CD4-positive, alpha-beta memory T cell (primary cell): ENCODE measurements around the gene TAAR9. TPM values are rescaled to one million over a fixed set of nuclear protein-coding genes. Genes with fewer than 3 reads are reported as not detected.
"Not testable (repeated sequence)": the region's sequence is repeated elsewhere in the genome, so short reads cannot be mapped to it uniquely, and the experiment has no call there.

ENCODE experiments used
- CTCF ChIA-PET: fragments of 350-600 bp; sonication (Branson Sonifier 250); formaldehyde crosslinking; loops from one replicate; lab custom pipeline; 2021; ENCODE audit warnings: inconsistent platforms; ENCODE audit not compliant: partially characterized antibody; lab: Charles Lee
- POLR2A ChIA-PET: fragments of 350-600 bp; sonication (Branson Sonifier 250); formaldehyde crosslinking; loops from one replicate; lab custom pipeline; 2021; ENCODE audit not compliant: partially characterized antibody; lab: Charles Lee
- DNase-seq, 5 donors: peaks; one replicate each; pipeline versions ENCODE4 v3.0.0 to v3.0.0-alpha.2; 2020 to 2022; ENCODE audit warnings: mixed read lengths in 1 of 5
- H3K27ac ChIP-seq: one replicate; pipeline ENCODE4 v1.7.0; 2013; ENCODE audit warnings: low read depth, low read length
- H3K27me3 ChIP-seq: 2 replicates; pipeline ENCODE4 v1.7.0; 2013; ENCODE audit warnings: mild to moderate bottlenecking, low read length, moderate library complexity; ENCODE audit not compliant: insufficient read depth
- H3K36me3 ChIP-seq: 2 replicates; pipeline ENCODE4 v1.7.0; 2013; ENCODE audit warnings: mild to moderate bottlenecking, low read length, moderate library complexity; ENCODE audit not compliant: insufficient read depth
- H3K4me1 ChIP-seq: 2 replicates; pipeline ENCODE4 v1.7.0; 2013; ENCODE audit warnings: mild to moderate bottlenecking, low read length, moderate library complexity; ENCODE audit not compliant: insufficient read depth
- H3K4me3 ChIP-seq, 2 donors: one replicate each; pipeline ENCODE4 v1.7.0; 2013; ENCODE audit warnings: low read length in 2 of 2, mild to moderate bottlenecking in 1 of 2
- H3K9me3 ChIP-seq, 2 donors: one replicate each; pipeline ENCODE4 v1.7.0; 2013; ENCODE audit warnings: low read length in 2 of 2, control low read depth in 1 of 2; ENCODE audit not compliant: control insufficient read depth in 1 of 2
- H3K27ac Mint-ChIP-seq, 7 donors: one replicate each; pipeline ENCODE4 v1.8.0; 2020 to 2021; ENCODE audit warnings: mixed read lengths in 7 of 7, mild to moderate bottlenecking in 6 of 7, inconsistent platforms in 3 of 7, moderate library complexity in 3 of 7
- H3K27me3 Mint-ChIP-seq, 2 donors: one replicate each; pipeline ENCODE4 v1.8.0; 2020 to 2021; ENCODE audit warnings: mixed read lengths in 2 of 2
- H3K36me3 Mint-ChIP-seq, 2 donors: one replicate each; pipeline ENCODE4 v1.8.0; 2020 to 2021; ENCODE audit warnings: mixed read lengths in 2 of 2, inconsistent platforms in 1 of 2, mild to moderate bottlenecking in 1 of 2
- H3K4me1 Mint-ChIP-seq, 4 donors: one replicate each; pipeline ENCODE4 v1.8.0; 2020 to 2021; ENCODE audit warnings: mixed read lengths in 4 of 4, mild to moderate bottlenecking in 1 of 4
- H3K4me3 Mint-ChIP-seq, 8 donors: one replicate each; pipeline ENCODE4 v1.8.0; 2020 to 2021; ENCODE audit warnings: mixed read lengths in 8 of 8, mild to moderate bottlenecking in 7 of 8, moderate library complexity in 6 of 8, inconsistent platforms in 3 of 8
- H3K9me3 Mint-ChIP-seq, 8 donors: one replicate each; pipeline ENCODE4 v1.8.0; 2020 to 2021; ENCODE audit warnings: mixed read lengths in 8 of 8, mild to moderate bottlenecking in 5 of 8, inconsistent platforms in 3 of 8, moderate library complexity in 1 of 8
- intact Hi-C: fragments of 100-400 bp; cut with micrococcal nuclease; formaldehyde crosslinking; loops from one replicate; pipeline ENCODE4 v1.15.1; 2023
- polyA plus RNA-seq, 2 donors: library from polyadenylated mRNA; unstranded; fragments of 300-500 nt; fragmentation: Illumina TruSeq; gene quantifications; one replicate each; pipeline ENCODE4 v1.2.3, GENCODE V29; 2021
- total RNA-seq, 2 experiments: library from RNA; stranded (reverse); gene quantifications; one replicate each; pipeline ENCODE4 v1.2.3, GENCODE V29; 2021

Gene TAAR9
- total and polyA plus RNA-seq, 4 experiments from 2014 or later, result not detected

- peaks cover 6% of the 10 kb centered on the region for H3K27me3 ChIP-seq
- no peaks in the 10 kb centered on the region for H3K9me3 ChIP-seq
- DNase-seq, result peak; percentile 54 to 66 (median 59)
- H3K4me3 Mint-ChIP-seq, result peak overlapping the region in 3 of 8 donors; percentile 18 to 57 (median 42)
- no peak overlapping the region for H3K27ac ChIP-seq
- ChIA-PET CTCF (interaction anchor here (0.6 to 4.0 kb wide), 14 partner anchors 8 to 1391 kb away, joined by 3 to 16 read pairs (median 4); partner anchors contain the start of gene SLC18B1), POLR2A (no interaction called here)
- H3K27me3 Mint-ChIP-seq, result peaks cover 14 to 20% of the 10 kb centered on the region in 2 donors
- no peak overlapping the region for H3K4me3 ChIP-seq
- no peak overlapping the region for H3K27ac Mint-ChIP-seq
- no peaks in the 10 kb centered on the region for H3K4me1 ChIP-seq
- peaks cover 0 to 6% (median 2%) of the 10 kb centered on the region in 8 donors for H3K9me3 Mint-ChIP-seq
- intact Hi-C loops, result loop anchor here (1.0 to 5.0 kb wide), 7 partner anchors 139 to 1567 kb away; partner anchors contain the start of gene RPS12
- H3K36me3 Mint-ChIP-seq, result no peaks in the 10 kb centered on the region
- peaks cover 0 to 2% (median 0%) of the 10 kb centered on the region in 4 donors for H3K4me1 Mint-ChIP-seq
- H3K36me3 ChIP-seq, result no peaks in the 10 kb centered on the region
Observed at GRCh38 chr6:132530293-132530974, 7.6 kb upstream of the TAAR9 start.

GRCh38 chr6:132534546-132534945 is 3.5 kb upstream of the TAAR9 start:
- H3K9me3 ChIP-seq, H3K4me3 Mint-ChIP-seq, POLR2A ChIA-PET, H3K27ac Mint-ChIP-seq, H3K27me3 ChIP-seq, H3K4me1 ChIP-seq, H3K9me3 Mint-ChIP-seq, DNase-seq, H3K36me3 ChIP-seq, CTCF ChIA-PET, H3K36me3 Mint-ChIP-seq, H3K27ac ChIP-seq, H3K4me3 ChIP-seq, H3K4me1 Mint-ChIP-seq: not testable (repeated sequence)
- intact Hi-C loops, result loop anchor here (5.0 kb wide), 1 partner anchor 278 kb away; the partner anchor contains the start of gene RPS12
- H3K27me3 Mint-ChIP-seq, result peaks cover 16 to 22% of the 10 kb centered on the region in 2 donors

DNA sequence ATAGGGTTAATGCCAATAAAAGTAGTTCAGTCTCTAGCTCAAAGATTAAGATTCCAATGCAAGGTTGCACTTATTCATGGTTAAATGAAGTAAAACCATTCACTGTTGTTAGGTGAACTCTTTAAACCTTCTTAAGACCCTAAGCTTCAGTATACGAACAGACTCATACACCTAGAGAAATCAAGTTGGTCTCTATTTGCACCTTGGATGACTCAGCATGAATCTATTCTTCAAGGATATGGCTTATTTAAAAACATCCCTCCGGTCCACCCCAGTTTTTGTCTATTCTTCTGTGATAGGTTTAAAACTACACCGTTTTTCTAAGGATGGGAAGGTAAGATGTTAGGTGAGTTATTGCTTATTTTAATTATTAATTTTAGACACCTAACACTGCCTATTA is 932 bp upstream of the TAAR9 start:
- no peak for DNase-seq
- H3K9me3 Mint-ChIP-seq, result peaks cover 0 to 6% (median 2%) of the 10 kb centered on the region in 8 donors
- no peaks in the 10 kb centered on the region for H3K4me1 ChIP-seq
- ChIA-PET CTCF (interaction anchor here (0.8 kb wide), 2 partner anchors 9 to 501 kb away, joined by 3 to 4 read pairs; no protein-coding TSS in a partner anchor), POLR2A (no interaction called here)
- H3K36me3 ChIP-seq, result no peaks in the 10 kb centered on the region
- peaks cover 3% of the 10 kb centered on the region for H3K27me3 ChIP-seq
- H3K27me3 Mint-ChIP-seq, result peaks cover 20 to 27% of the 10 kb centered on the region in 2 donors
- H3K4me3 ChIP-seq, result no peak overlapping the region
- no peaks in the 10 kb centered on the region for H3K4me1 Mint-ChIP-seq
- no peak overlapping the region for H3K27ac Mint-ChIP-seq
- intact Hi-C loops, result no loop called here
- H3K36me3 Mint-ChIP-seq, result no peaks in the 10 kb centered on the region
- H3K9me3 ChIP-seq, result no peaks in the 10 kb centered on the region
- no peak overlapping the region for H3K27ac ChIP-seq
- no peak overlapping the region for H3K4me3 Mint-ChIP-seq

DNA sequence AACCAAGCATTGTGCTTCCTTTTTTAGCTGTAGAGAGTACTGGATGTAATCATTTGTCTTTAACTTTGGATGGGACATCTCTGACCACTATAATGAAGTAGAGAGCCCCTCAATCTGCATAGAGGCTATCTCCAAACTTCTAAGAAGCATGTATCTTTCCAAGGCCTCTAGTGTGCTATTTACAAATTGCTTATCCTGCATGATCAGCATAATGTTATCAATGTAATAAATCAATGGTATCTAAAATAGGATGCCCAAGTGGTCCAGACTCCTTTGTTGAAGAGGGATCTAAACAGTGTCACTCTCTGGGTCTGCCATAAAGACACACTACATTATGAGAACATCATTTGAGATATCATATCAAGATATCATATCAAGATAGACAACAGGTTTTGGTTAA is 6.7 kb downstream of the TAAR9 start:
- Histone ChIP-seq H3K4me3 (no peak overlapping the region), H3K4me1 (no peaks in the 10 kb centered on the region), H3K27me3 (peaks cover 3% of the 10 kb centered on the region), H3K27ac (no peak overlapping the region), H3K36me3 (no peaks in the 10 kb centered on the region), H3K9me3 (no peaks in the 10 kb centered on the region)
- no peak for DNase-seq
- Mint-ChIP-seq H3K36me3 (no peaks in the 10 kb centered on the region), H3K27ac (no peak overlapping the region), H3K4me1 (no peaks in the 10 kb centered on the region), H3K9me3 (no peaks in the 10 kb centered on the region), H3K4me3 (no peak overlapping the region), H3K27me3 (peaks cover 12 to 15% of the 10 kb centered on the region in 2 donors)
- intact Hi-C loops, result no loop called here
- CTCF ChIA-PET, result interaction anchor here (2.6 kb wide), 1 partner anchor 13 kb away, joined by 16 read pairs; no protein-coding TSS in a partner anchor
- POLR2A ChIA-PET, result no interaction called here

DNA sequence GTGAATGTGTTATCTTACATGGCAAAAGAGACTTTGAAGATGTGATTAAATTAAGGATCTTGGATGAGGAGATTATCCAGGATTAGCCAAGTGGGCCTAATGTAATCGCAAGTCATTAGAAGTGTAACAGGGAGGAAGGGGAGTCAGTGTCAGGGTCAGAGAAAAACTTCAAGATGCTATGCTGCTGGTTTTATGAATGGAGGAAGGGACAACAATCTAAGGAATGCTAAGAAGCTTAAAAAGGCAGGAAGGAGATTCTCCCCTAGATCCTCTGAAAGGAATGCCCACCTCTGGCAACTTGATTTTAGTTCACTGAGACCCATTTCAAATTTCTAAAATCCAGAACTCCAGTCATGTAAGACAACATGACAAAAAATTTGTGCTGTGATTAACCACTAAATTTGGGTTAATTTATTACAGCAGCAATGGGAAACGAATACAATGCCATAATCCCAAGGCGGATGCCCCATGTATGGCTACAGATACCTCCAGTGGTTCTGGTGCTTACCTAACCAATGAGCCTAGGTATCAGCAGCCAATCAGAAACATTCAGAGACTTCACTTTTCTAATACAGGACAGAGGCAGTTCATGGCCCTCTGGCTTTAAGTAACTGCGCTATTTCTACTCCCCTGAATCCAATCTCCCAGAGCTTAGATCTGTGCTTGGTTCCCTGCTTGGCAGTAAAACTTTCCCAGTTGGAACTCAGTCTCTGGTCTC is 10.8 kb downstream of the TAAR9 start:
- intact Hi-C loops, result no loop called here
- peaks cover 8 to 16% of the 10 kb centered on the region in 2 donors for H3K27me3 Mint-ChIP-seq

DNA sequence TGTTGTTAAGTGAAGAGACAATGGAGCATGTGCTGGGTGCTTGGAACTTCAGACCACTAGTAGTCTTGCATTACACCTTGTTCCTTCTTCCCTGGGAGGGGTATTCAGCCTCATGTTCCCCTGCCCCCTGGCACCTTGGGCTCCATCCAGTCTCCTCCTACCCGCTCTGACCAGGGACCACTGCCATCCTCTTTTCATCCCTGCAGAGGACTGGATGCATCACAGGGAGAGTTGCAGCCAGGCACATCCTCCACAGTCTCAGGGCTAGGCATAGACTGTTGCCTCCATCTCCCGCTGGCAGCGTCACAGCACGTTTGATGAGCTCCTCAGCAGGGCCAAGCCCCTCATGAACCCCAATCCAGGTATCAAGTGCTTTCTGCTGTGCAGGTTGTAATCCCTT is 13.1 kb downstream of the TAAR9 start:
- Histone ChIP-seq H3K4me1 (no peaks in the 10 kb centered on the region), H3K36me3 (no peaks in the 10 kb centered on the region), H3K9me3 (no peaks in the 10 kb centered on the region), H3K4me3 (no peak overlapping the region), H3K27me3 (no peaks in the 10 kb centered on the region), H3K27ac (no peak overlapping the region)
- Mint-ChIP-seq H3K9me3 (no peaks in the 10 kb centered on the region), H3K27ac (no peak overlapping the region), H3K4me1 (no peaks in the 10 kb centered on the region), H3K36me3 (no peaks in the 10 kb centered on the region), H3K27me3 (peaks cover 12 to 21% of the 10 kb centered on the region in 2 donors), H3K4me3 (no peak overlapping the region)
- intact Hi-C loops, result no loop called here
- CTCF ChIA-PET, result interaction anchor here (0.5 kb wide), 1 partner anchor 1643 kb away, joined by 3 read pairs; no protein-coding TSS in a partner anchor
- no peak for DNase-seq
- POLR2A ChIA-PET, result no interaction called here

More for the DNA sequence above, 10.8 kb downstream of the TAAR9 start:
- no peaks in the 10 kb centered on the region for H3K9me3 Mint-ChIP-seq
- DNase-seq, result no peak
- Histone ChIP-seq H3K9me3 (no peaks in the 10 kb centered on the region), H3K36me3 (no peaks in the 10 kb centered on the region), H3K27me3 (no peaks in the 10 kb centered on the region), H3K4me1 (no peaks in the 10 kb centered on the region), H3K27ac (no peak overlapping the region), H3K4me3 (no peak overlapping the region)
- no peak overlapping the region for H3K27ac Mint-ChIP-seq
- H3K36me3 Mint-ChIP-seq, result no peaks in the 10 kb centered on the region
- H3K4me1 Mint-ChIP-seq, result no peaks in the 10 kb centered on the region
- no peak overlapping the region for H3K4me3 Mint-ChIP-seq
- CTCF ChIA-PET, result no interaction called here
- POLR2A ChIA-PET, result no interaction called here

DNA sequence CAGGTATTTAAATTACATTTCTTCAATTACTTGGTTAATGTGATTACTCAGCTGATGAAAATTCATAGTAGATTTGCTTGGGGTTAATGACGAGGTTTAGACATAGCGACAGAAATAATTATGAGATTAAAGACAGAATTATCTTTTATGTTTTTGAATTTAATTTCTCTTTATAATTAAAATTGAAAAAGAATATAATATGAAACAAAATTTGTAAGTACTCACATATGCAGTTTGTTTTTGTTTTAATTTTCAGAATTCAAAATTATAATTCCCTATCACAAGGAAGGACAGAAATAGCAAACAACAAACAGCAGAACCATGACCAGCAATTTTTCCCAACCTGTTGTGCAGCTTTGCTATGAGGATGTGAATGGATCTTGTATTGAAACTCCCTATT is 14.3 kb downstream of the TAAR9 start, which contains the start of gene TAAR8:
Gene TAAR8, plus strand, starts transcription at position 301 of the 400 bp plus-strand sequence. Its CDS starts 21 bp downstream, at position 322.
- Histone ChIP-seq H3K36me3 (no peaks in the 10 kb centered on the region), H3K4me1 (no peaks in the 10 kb centered on the region), H3K27me3 (no peaks in the 10 kb centered on the region), H3K9me3 (no peaks in the 10 kb centered on the region), H3K27ac (no peak within 1 kb of the TSS), H3K4me3 (no peak within 1 kb of the TSS)
- H3K27me3 Mint-ChIP-seq, result peaks cover 18 to 31% of the 10 kb centered on the region in 2 donors
- POLR2A ChIA-PET, result interaction anchor here (1.6 kb wide), 1 partner anchor 9 kb away, joined by 3 read pairs; no protein-coding TSS in a partner anchor
- no peaks in the 10 kb centered on the region for H3K9me3 Mint-ChIP-seq
- no peaks in the 10 kb centered on the region for H3K36me3 Mint-ChIP-seq
- no peaks in the 10 kb centered on the region for H3K4me1 Mint-ChIP-seq
- intact Hi-C loops, result no loop called here
- CTCF ChIA-PET, result no interaction called here
- no peak for DNase-seq
- no peak within 1 kb of the TSS for H3K4me3 Mint-ChIP-seq
- no peak within 1 kb of the TSS for H3K27ac Mint-ChIP-seq
